ENCODE measurements around the gene KIAA0408. TPM values are rescaled to one million over a fixed set of nuclear protein-coding genes. Genes with fewer than 3 reads are reported as not detected.

Gene KIAA0408
- total RNA-seq, 6 experiments from 2014 or later = 1.4 to 3.5 (median 2.3) TPM

GRCh38 chr6:127475135-127475822 lies 16.1 kb upstream of the KIAA0408 start:
- Mint-ChIP-seq H3K36me3 (ENCODE audit: low read depth) (peaks cover 12% of the 10 kb centered on the region), H3K4me3 (no peak overlapping the region), H3K4me1 (ENCODE audit: low read depth) (peaks cover 23% of the 10 kb centered on the region), H3K27ac (no peak overlapping the region), H3K9me3 (no peaks in the 10 kb centered on the region), H3K27me3 (ENCODE audit: insufficient read depth) (peaks cover 3% of the 10 kb centered on the region; the same call in 1 of the 2 replicates)
- no peak for DNase-seq
- TF ChIP-seq, protein P1, sequence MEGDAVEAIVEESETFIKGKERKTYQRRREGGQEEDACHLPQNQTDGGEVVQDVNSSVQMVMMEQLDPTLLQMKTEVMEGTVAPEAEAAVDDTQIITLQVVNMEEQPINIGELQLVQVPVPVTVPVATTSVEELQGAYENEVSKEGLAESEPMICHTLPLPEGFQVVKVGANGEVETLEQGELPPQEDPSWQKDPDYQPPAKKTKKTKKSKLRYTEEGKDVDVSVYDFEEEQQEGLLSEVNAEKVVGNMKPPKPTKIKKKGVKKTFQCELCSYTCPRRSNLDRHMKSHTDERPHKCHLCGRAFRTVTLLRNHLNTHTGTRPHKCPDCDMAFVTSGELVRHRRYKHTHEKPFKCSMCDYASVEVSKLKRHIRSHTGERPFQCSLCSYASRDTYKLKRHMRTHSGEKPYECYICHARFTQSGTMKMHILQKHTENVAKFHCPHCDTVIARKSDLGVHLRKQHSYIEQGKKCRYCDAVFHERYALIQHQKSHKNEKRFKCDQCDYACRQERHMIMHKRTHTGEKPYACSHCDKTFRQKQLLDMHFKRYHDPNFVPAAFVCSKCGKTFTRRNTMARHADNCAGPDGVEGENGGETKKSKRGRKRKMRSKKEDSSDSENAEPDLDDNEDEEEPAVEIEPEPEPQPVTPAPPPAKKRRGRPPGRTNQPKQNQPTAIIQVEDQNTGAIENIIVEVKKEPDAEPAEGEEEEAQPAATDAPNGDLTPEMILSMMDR (IDR thresholded peaks at IDR 0.05) = no peak

- no peak for DNase-seq
- Mint-ChIP-seq H3K27me3 (ENCODE audit: insufficient read depth) (peaks cover 6% of the 10 kb centered on the region), H3K4me3 (peak overlapping the region; percentile 40), H3K36me3 (ENCODE audit: low read depth) (peaks cover 7% of the 10 kb centered on the region), H3K9me3 (no peaks in the 10 kb centered on the region), H3K4me1 (ENCODE audit: low read depth) (peaks cover 36% of the 10 kb centered on the region), H3K27ac (no peak overlapping the region)
- TF ChIP-seq, protein P1 (IDR thresholded peaks at IDR 0.05) = no peak
Measured at GRCh38 chr6:127471379-127472255, 12.4 kb upstream of the KIAA0408 start.

GRCh38 chr6:127468936-127469335 lies 9.7 kb upstream of the KIAA0408 start:
- Mint-ChIP-seq H3K27me3 (ENCODE audit: insufficient read depth) (peaks cover 3% of the 10 kb centered on the region; the same call in 1 of the 2 replicates), H3K36me3 (ENCODE audit: low read depth) (no peaks in the 10 kb centered on the region), H3K9me3 (no peaks in the 10 kb centered on the region), H3K27ac (no peak overlapping the region), H3K4me1 (ENCODE audit: low read depth) (peaks cover 53% of the 10 kb centered on the region), H3K4me3 (no peak overlapping the region)
- no peak for DNase-seq
- TF ChIP-seq, protein P1 (IDR thresholded peaks at IDR 0.05) = no peak

- TF ChIP-seq, protein P1 (IDR thresholded peaks at IDR 0.05) = no peak
- no peak overlapping the region for H3K4me3 Mint-ChIP-seq
- H3K27ac Mint-ChIP-seq = no peak overlapping the region
- peaks cover 58% of the 10 kb centered on the region for H3K4me1 Mint-ChIP-seq (ENCODE audit: low read depth)
- no peaks in the 10 kb centered on the region for H3K36me3 Mint-ChIP-seq (ENCODE audit: low read depth)
- no peak for DNase-seq
- H3K27me3 Mint-ChIP-seq (ENCODE audit: insufficient read depth) = peaks cover 3% of the 10 kb centered on the region; the same call in 1 of the 2 replicates
- H3K9me3 Mint-ChIP-seq = no peaks in the 10 kb centered on the region
Measured at GRCh38 chr6:127466416-127466815, 7.2 kb upstream of the KIAA0408 start.

DNA sequence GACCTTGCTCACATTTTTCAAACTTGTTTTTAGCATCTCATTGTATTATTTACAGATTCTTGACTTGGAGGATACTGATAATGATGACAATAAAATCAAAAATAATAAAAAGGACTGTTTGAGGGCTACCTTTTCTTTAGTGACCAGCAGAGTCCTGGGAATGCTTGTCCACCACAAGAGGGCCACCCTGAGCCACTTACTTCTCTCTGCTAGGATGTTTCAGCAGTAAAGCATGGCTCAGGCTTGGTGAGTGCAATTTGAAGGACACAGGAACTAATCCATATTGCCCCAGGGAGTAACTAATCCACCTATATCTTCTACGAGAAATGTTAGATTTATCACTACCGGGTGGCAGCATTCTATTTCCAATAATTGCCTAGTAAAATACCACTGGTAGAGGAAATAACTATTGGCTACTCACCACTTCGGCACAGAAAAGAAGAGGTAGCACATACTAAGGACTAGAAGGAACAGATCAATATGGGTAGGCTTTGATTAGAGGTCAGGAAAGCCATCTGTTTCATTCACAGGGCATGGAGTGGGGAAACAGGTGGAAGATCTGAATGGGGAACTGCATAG lies 5.8 kb upstream of the KIAA0408 start:
- H3K4me1 Mint-ChIP-seq (ENCODE audit: low read depth) = peaks cover 44% of the 10 kb centered on the region
- DNase-seq = peak; percentile 72
- no peak overlapping the region for H3K4me3 Mint-ChIP-seq
- no peaks in the 10 kb centered on the region for H3K36me3 Mint-ChIP-seq (ENCODE audit: low read depth)
- H3K9me3 Mint-ChIP-seq = no peaks in the 10 kb centered on the region
- H3K27me3 Mint-ChIP-seq (ENCODE audit: insufficient read depth) = peaks cover 2% of the 10 kb centered on the region; the same call in 1 of the 2 replicates
- peak overlapping the region; percentile 61 for H3K27ac Mint-ChIP-seq
- TF ChIP-seq, protein P1 (IDR thresholded peaks at IDR 0.05) = peak; percentile 91

Measured in HFFc6 (cell line).